Ishikawa (cell line): ENCODE measurements around the gene NECTIN2.

Experiments
- CEBPB ChIP-seq: IDR thresholded peaks from 2 replicates; pipeline ENCODE4 v1.6.1; 2012
- CREB1 ChIP-seq: IDR thresholded peaks from 2 replicates; pipeline ENCODE4 v1.6.1; 2012; ENCODE audit warnings: low read depth
- EGR1 ChIP-seq: IDR thresholded peaks from 2 replicates; pipeline ENCODE4 v1.6.1; 2012
- EP300 ChIP-seq: IDR thresholded peaks from 2 replicates; pipeline ENCODE4 v1.6.1; 2012; ENCODE audit warnings: borderline replicate concordance
- FOXM1 ChIP-seq: IDR thresholded peaks from 2 replicates; pipeline ENCODE4 v1.6.1; 2012; ENCODE audit warnings: low read depth, borderline replicate concordance
- NFIC ChIP-seq: IDR thresholded peaks from 2 replicates; pipeline ENCODE4 v1.6.1; 2012
- RAD21 ChIP-seq: IDR thresholded peaks from 2 replicates; pipeline ENCODE4 v1.6.1; 2012; ENCODE audit warnings: low read depth
- TAF1 ChIP-seq: IDR thresholded peaks from 2 replicates; pipeline ENCODE4 v1.6.1; 2012; ENCODE audit warnings: low read depth, mild to moderate bottlenecking
- TCF12 ChIP-seq: IDR thresholded peaks from 2 replicates; pipeline ENCODE4 v1.6.1; 2012; ENCODE audit warnings: low read depth
- TEAD4 ChIP-seq: IDR thresholded peaks from 2 replicates; pipeline ENCODE4 v1.6.1; 2012
- USF1 ChIP-seq: IDR thresholded peaks from 2 replicates; pipeline ENCODE4 v1.6.1; 2012
- YY1 ChIP-seq: IDR thresholded peaks from 2 replicates; pipeline ENCODE4 v1.6.1; 2012; ENCODE audit warnings: low read depth
- ZBTB7A ChIP-seq: IDR thresholded peaks from 2 replicates; pipeline ENCODE4 v1.6.1; 2012; ENCODE audit warnings: low read depth
- TF ChIP-seq, protein P1 (sequence below): IDR thresholded peaks from 2 replicates; pipeline ENCODE4 v1.6.1; 2012
- TF ChIP-seq, protein P2 (sequence below): IDR thresholded peaks from 2 replicates; pipeline ENCODE4 v1.6.1; 2012; ENCODE audit warnings: low read depth, mild to moderate bottlenecking

Gene NECTIN2

GRCh38 chr19:44878120-44878865 lies 32.2 kb downstream of the NECTIN2 start:
- TF ChIP-seq RAD21, result no peak
- no peak for TF ChIP-seq CREB1
- no peak for TF ChIP-seq USF1
- TF ChIP-seq TAF1, result no peak
- TF ChIP-seq, protein P1, sequence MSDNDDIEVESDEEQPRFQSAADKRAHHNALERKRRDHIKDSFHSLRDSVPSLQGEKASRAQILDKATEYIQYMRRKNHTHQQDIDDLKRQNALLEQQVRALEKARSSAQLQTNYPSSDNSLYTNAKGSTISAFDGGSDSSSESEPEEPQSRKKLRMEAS, result peak; percentile 66
- no peak for TF ChIP-seq YY1
- TF ChIP-seq CEBPB, result no peak
- TF ChIP-seq TEAD4, result no peak
- TF ChIP-seq ZBTB7A, result peak; percentile 17; the same call in 1 of the 2 replicates
- TF ChIP-seq, protein P2, sequence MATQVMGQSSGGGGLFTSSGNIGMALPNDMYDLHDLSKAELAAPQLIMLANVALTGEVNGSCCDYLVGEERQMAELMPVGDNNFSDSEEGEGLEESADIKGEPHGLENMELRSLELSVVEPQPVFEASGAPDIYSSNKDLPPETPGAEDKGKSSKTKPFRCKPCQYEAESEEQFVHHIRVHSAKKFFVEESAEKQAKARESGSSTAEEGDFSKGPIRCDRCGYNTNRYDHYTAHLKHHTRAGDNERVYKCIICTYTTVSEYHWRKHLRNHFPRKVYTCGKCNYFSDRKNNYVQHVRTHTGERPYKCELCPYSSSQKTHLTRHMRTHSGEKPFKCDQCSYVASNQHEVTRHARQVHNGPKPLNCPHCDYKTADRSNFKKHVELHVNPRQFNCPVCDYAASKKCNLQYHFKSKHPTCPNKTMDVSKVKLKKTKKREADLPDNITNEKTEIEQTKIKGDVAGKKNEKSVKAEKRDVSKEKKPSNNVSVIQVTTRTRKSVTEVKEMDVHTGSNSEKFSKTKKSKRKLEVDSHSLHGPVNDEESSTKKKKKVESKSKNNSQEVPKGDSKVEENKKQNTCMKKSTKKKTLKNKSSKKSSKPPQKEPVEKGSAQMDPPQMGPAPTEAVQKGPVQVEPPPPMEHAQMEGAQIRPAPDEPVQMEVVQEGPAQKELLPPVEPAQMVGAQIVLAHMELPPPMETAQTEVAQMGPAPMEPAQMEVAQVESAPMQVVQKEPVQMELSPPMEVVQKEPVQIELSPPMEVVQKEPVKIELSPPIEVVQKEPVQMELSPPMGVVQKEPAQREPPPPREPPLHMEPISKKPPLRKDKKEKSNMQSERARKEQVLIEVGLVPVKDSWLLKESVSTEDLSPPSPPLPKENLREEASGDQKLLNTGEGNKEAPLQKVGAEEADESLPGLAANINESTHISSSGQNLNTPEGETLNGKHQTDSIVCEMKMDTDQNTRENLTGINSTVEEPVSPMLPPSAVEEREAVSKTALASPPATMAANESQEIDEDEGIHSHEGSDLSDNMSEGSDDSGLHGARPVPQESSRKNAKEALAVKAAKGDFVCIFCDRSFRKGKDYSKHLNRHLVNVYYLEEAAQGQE, result no peak
- TF ChIP-seq TCF12, result no peak
- no peak for TF ChIP-seq FOXM1
- TF ChIP-seq EP300, result peak; percentile 42; the same call in 1 of the 2 replicates
- TF ChIP-seq EGR1, result peak; percentile 63; the same call in 1 of the 2 replicates

DNA sequence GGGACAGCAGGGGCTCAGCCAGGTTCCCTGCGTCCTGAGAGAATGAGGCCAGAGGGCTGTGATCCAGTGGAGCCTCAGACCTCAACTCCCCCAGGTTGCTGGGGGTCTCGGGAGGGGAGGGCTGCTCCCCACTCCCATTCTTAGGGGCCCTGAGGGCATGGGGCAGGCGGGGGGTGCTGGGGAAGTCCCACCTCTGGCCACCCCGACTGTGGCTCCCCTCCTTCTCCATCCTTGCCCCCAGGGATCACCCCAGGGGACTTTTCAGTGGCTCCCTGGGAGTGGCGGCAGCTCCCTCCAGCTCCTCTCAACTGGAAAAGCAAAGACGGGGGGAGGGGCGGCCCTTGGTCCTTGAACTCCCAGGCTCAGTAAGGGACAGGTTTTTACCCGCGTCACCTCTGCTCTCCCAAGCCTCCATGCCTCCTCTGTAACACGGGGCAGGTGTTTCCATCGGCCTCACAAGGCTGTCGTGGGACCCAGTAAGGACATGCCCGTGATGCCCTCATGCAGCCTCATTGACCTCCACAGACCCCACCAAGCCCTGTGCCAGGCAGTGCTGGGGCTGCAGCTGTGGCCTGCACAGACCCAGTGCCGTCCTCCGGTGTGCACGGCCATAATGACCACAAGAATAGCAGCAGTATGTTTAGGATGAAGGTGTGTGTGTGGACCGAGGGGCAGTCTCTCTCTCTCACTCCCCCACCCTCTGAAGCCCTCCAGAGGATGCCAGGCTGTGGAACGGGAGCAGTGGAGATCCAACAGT lies 33.4 kb downstream of the NECTIN2 start:
- TF ChIP-seq, protein P1, result no peak
- no peak for TF ChIP-seq EGR1
- no peak for TF ChIP-seq CREB1
- no peak for TF ChIP-seq YY1
- TF ChIP-seq TEAD4, result no peak
- no peak for TF ChIP-seq USF1
- no peak for TF ChIP-seq EP300
- no peak for TF ChIP-seq CEBPB
- TF ChIP-seq FOXM1, result no peak
- TF ChIP-seq, protein P2, result no peak
- no peak for TF ChIP-seq NFIC
- TF ChIP-seq TAF1, result no peak

DNA sequence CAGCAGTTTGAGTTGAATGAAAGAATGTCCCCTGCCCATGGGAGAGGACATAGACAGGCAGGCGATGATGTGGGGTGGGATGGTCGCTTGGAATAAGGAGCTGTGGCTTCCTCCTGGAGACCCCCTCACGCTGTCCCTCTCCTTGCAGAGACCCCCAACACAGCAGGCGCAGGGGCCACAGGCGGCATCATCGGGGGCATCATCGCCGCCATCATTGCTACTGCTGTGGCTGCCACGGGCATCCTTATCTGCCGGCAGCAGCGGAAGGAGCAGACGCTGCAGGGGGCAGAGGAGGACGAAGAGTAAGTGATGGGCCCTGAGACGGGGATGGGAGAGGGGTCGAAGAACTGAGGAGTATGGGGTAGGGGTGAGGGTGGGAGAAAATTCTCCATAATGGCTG lies 36.0 kb downstream of the NECTIN2 start:
- no peak for TF ChIP-seq TCF12

DNA sequence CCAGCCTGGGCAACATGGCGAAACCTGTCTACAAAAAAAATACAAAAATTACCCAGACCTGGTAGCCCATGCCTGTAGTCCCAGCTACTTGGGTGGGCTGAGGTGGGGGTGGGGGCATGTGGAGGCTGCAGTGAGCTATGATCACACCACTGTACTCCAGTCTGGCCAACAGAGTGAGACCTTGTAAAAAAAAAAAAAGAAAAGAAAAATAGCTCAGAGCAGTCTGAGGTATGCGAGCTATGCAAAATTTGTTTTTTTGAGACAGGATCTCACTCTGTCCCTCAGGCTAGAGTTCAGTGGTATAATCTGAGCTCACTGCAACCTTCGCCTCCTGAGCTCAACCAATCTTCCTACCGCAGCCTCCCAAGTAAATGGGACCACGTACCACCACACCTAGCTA lies 37.8 kb downstream of the NECTIN2 start:
- TF ChIP-seq ZBTB7A (no peak), EP300 (no peak), YY1 (no peak), EGR1 (no peak), USF1 (no peak), RAD21 (no peak), CEBPB (no peak), NFIC (no peak), TCF12 (no peak), CREB1 (no peak), TAF1 (no peak)
- TF ChIP-seq, protein P2, result no peak
- TF ChIP-seq, protein P1, result no peak
